ENCODE measurements around the gene ZIC5. TPM values are rescaled to one million over a fixed set of nuclear protein-coding genes. Genes with fewer than 3 reads are reported as not detected.

Gene ZIC5
- total RNA-seq, 1 experiment from 2014 or later, result not detected

DNA sequence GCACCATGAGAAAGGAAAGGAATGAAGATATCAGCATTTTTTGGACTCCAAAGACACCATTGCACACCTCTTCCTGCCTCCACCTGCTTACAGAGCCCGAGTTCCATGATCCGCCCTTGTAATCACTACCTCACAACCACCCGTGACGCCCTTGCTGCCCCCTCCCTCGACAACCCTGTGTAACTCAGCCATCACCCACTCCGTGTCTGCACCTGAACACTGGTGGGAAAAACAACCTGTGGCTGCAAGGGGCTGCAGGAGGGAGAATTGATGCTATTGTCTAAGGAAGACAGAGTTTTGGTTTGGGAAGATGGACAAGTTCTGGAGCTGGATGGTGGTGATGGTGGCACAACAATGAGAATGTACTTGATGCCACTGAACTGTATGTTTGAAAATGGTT, 27.0 kb downstream of the ZIC5 start:
- Histone ChIP-seq H3K9me3 (ENCODE audit: low read length) (no peaks in the 10 kb centered on the region), H4K20me1 (ENCODE audit: low read length) (no peaks in the 10 kb centered on the region), H3K4me3 (ENCODE audit: low read length) (no peak overlapping the region), H3F3A (ENCODE audit: low read length, unreplicated experiment) (no peaks in the 10 kb centered on the region), H3K4me1 (ENCODE audit: insufficient read depth, low read length) (no peaks in the 10 kb centered on the region), H3K4me2 (ENCODE audit: low read length) (no peak overlapping the region), H2AFZ (ENCODE audit: low read length) (no peak overlapping the region), H3K79me2 (ENCODE audit: low read length) (no peaks in the 10 kb centered on the region), H3K27me3 (ENCODE audit: low read length) (peaks cover 25% of the 10 kb centered on the region), H3K9me2 (replicated peaks; ENCODE audit: low read length) (no peaks in the 10 kb centered on the region), H3K36me3 (ENCODE audit: low read depth, low read length) (no peaks in the 10 kb centered on the region), H3K27ac (ENCODE audit: low read length) (no peak overlapping the region), H3K9ac (ENCODE audit: low read length) (no peak overlapping the region)
- DNase-seq, result no peak
- POLR2A ChIA-PET (ENCODE audit: unreplicated experiment), result no interaction called here
- CTCF ChIA-PET, result no interaction called here
- intact Hi-C loops (cut with micrococcal nuclease), result no loop called here
- BruUV-seq (replicated peaks), result no TSS peak
- TF ChIP-seq EZH2 (IDR thresholded peaks at IDR 0.05; ENCODE audit: low read length, unreplicated experiment) (no peak), EZH2phosphoT487 (IDR thresholded peaks at IDR 0.05; ENCODE audit: borderline replicate concordance, low read length) (no peak)
- TF ChIP-seq, protein P1, sequence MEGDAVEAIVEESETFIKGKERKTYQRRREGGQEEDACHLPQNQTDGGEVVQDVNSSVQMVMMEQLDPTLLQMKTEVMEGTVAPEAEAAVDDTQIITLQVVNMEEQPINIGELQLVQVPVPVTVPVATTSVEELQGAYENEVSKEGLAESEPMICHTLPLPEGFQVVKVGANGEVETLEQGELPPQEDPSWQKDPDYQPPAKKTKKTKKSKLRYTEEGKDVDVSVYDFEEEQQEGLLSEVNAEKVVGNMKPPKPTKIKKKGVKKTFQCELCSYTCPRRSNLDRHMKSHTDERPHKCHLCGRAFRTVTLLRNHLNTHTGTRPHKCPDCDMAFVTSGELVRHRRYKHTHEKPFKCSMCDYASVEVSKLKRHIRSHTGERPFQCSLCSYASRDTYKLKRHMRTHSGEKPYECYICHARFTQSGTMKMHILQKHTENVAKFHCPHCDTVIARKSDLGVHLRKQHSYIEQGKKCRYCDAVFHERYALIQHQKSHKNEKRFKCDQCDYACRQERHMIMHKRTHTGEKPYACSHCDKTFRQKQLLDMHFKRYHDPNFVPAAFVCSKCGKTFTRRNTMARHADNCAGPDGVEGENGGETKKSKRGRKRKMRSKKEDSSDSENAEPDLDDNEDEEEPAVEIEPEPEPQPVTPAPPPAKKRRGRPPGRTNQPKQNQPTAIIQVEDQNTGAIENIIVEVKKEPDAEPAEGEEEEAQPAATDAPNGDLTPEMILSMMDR (conservative IDR thresholded peaks at IDR 0.05; ENCODE audit: low read depth, low read length), result no peak
- no peak for ATAC-seq

DNA sequence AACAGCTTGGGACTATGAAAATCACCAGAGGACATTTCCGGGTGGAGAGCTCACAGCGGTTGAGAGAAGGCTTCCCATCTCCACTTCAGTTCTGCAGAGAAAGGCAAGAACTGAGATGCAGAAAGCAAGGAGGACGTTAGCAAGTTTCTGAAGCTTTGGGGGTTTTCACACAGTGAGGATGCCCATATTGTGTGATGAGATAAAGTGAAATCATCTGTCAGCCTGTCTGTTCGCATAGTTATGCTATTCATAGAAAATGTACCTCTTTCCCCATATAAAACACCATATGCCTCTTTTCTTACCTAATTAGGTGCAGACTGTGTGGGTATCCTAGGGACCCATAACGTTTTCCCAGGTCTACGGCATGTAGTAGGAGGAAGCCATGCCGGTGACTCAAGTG, 27.5 kb downstream of the ZIC5 start:
- H3K9me2 ChIP-seq (replicated peaks; ENCODE audit: low read length), result no peaks in the 10 kb centered on the region
- ChIA-PET POLR2A (ENCODE audit: unreplicated experiment) (no interaction called here), CTCF (no interaction called here)
- no peak overlapping the region for H3K27ac ChIP-seq (ENCODE audit: low read length)
- no peaks in the 10 kb centered on the region for H4K20me1 ChIP-seq (ENCODE audit: low read length)
- ATAC-seq, result no peak
- H3K79me2 ChIP-seq (ENCODE audit: low read length), result no peaks in the 10 kb centered on the region
- no peak overlapping the region for H3K4me2 ChIP-seq (ENCODE audit: low read length)
- H3K27me3 ChIP-seq (ENCODE audit: low read length), result peaks cover 20% of the 10 kb centered on the region; the same call in 1 of the 2 replicates
- TF ChIP-seq, protein P1 (conservative IDR thresholded peaks at IDR 0.05; ENCODE audit: low read depth, low read length), result no peak
- TF ChIP-seq EZH2phosphoT487 (IDR thresholded peaks at IDR 0.05; ENCODE audit: borderline replicate concordance, low read length) (no peak), EZH2 (IDR thresholded peaks at IDR 0.05; ENCODE audit: low read length, unreplicated experiment) (no peak)
- no peaks in the 10 kb centered on the region for H3K9me3 ChIP-seq (ENCODE audit: low read length)
- intact Hi-C loops (cut with micrococcal nuclease), result no loop called here
- no peaks in the 10 kb centered on the region for H3K4me1 ChIP-seq (ENCODE audit: insufficient read depth, low read length)
- no peak for DNase-seq
- H3K36me3 ChIP-seq (ENCODE audit: low read depth, low read length), result no peaks in the 10 kb centered on the region
- no peak overlapping the region for H3K4me3 ChIP-seq (ENCODE audit: low read length)
- no peak overlapping the region for H2AFZ ChIP-seq (ENCODE audit: low read length)
- H3F3A ChIP-seq (ENCODE audit: low read length, unreplicated experiment), result no peaks in the 10 kb centered on the region
- no TSS peak for BruUV-seq (replicated peaks)
- H3K9ac ChIP-seq (ENCODE audit: low read length), result no peak overlapping the region

- intact Hi-C loops (cut with micrococcal nuclease), result no loop called here
- ChIA-PET CTCF (no interaction called here), POLR2A (ENCODE audit: unreplicated experiment) (no interaction called here)
- ATAC-seq (no peak), DNase-seq (no peak)
- H3K9me3 ChIP-seq (ENCODE audit: low read length), result no peaks in the 10 kb centered on the region
- TF ChIP-seq EZH2phosphoT487 (IDR thresholded peaks at IDR 0.05; ENCODE audit: borderline replicate concordance, low read length), result no peak
- no peaks in the 10 kb centered on the region for H3K9me2 ChIP-seq (replicated peaks; ENCODE audit: low read length)
- no peaks in the 10 kb centered on the region for H3K4me1 ChIP-seq (ENCODE audit: insufficient read depth, low read length)
- no TSS peak for BruUV-seq (replicated peaks)
- H2AFZ ChIP-seq (ENCODE audit: low read length), result no peak overlapping the region
- no peaks in the 10 kb centered on the region; the same call in 1 of the 2 replicates for H3K27me3 ChIP-seq (ENCODE audit: low read length)
- no peak overlapping the region for H3K27ac ChIP-seq (ENCODE audit: low read length)
- H4K20me1 ChIP-seq (ENCODE audit: low read length), result no peaks in the 10 kb centered on the region
- H3K79me2 ChIP-seq (ENCODE audit: low read length), result no peaks in the 10 kb centered on the region
- no peak overlapping the region for H3K4me3 ChIP-seq (ENCODE audit: low read length)
- no peaks in the 10 kb centered on the region for H3K36me3 ChIP-seq (ENCODE audit: low read depth, low read length)
- H3K4me2 ChIP-seq (ENCODE audit: low read length), result no peak overlapping the region
- H3K9ac ChIP-seq (ENCODE audit: low read length), result no peak overlapping the region
- no peaks in the 10 kb centered on the region for H3F3A ChIP-seq (ENCODE audit: low read length, unreplicated experiment)
Measured at GRCh38 chr13:99941911-99942310, 29.7 kb downstream of the ZIC5 start.
